Activated CD8-positive, alpha-beta memory T cell treated with anti-CD3 and anti-CD28 coated beads for 24 hours (primary cell): Measurements from ENCODE around the gene RPS3A.
"Not testable (repeated sequence)": the region's sequence is repeated elsewhere in the genome, so short reads cannot be mapped to it uniquely, and the experiment has no call there.

Experiments used
- DNase-seq: peaks from one replicate; pipeline ENCODE4 v3.0.0-alpha.2; 2020

RPS3A gene

DNA sequence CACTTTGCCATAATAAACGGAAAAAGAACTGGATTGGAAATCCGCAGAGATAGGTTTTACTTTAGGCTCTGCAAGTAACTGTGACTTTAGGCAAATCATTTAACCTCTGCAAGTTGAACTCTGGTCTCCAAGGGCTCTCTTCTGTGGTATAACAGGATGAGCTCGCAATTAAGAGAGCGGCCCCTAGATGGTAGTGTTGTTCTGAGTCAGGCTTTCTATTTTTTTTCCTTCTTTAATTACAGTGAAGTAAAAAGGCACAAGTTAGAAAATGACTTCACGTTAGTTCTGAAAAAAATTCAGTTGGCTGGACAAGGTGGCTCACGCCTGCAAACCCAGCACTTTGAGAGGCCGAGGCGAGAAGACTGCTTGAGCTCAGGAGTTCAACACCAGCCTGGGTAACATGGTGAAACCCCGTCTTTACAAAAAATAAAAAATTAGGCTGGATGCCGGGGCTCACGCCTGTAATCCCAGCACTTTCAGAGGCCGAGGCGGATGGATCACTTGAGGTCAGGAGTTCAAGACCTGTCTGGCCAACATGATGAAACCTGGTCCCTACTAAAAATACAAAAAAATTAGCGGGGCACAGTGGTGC, 18.0 kb downstream of the RPS3A start:
- DNase-seq = no peak

DNA sequence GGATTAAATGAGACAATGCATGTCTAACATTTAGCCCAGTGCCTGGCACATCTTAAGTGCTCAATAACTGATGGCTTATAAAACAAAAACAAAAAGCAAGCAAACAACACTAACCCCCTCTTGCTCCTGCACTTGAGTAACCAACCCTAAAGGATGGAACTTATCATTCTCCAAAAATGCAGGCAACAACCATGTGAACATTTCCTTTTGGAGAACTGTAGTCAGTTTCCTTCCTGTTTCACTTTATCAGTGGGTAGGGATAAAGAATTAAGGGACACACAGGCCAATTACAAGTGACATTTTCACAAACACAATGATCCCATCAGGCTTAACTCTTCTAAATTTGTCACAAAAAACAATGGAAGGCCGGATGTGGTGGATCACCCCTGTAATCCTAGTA, 30.4 kb downstream of the RPS3A start:
- no peak for DNase-seq

DNA sequence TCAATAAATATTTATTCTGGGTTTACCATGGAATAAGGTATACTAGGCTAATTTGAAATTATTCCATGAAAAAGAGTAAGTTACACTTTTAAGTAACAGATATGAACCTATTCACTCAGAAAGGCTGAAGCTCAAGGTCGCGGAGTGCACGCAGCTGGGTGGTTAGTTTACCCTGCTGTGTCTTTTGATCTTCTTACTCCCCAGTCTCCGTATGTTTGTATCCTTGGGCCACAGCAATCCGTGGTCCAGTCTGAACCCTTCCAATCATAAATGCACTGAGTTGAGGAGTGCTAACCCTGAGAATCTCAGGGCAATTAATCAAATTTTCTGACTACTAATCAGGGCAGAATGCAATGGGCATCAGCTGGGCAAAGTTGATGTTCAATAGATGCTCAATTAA, 33.9 kb downstream of the RPS3A start:
- DNase-seq = no peak

DNA sequence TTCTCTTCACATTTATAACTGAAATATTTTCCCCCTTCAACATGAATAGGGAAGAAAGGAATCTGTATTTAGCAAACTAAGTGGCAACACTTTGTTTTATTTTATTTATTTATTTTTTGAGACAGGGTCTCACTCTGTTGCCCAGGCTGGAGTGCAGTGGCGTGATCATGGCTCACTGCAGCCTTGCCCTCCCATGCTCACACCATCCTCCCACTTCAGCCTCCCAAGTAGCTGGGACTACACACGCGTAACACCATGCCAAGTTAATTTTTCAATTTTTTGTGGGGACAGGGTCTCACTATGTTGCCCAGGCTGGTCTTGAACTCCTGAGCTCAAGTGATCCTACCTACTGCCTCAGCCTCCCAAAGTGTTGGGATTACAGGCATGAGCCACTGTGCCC, 36.6 kb downstream of the RPS3A start:
- DNase-seq = not testable (repeated sequence)

DNA sequence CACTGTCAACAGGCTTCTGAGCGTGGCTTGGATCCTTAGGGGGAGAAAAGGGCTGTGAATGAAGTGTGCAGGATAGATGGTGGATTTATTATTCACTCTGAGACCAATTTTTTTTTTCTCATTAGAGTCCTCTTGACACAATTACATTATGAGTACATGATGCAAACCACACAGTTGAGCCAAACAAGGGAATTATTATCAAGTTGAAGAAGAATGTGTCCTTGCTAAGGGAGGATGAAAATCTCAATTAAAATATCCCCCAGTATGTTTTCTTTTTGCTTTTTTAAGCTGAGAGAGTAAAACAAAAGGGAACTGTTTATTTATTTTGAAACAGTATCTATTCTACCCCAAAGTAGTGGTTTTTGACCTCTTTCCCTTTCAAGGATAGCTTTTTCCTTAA, 40.4 kb downstream of the RPS3A start:
- no peak for DNase-seq

DNA sequence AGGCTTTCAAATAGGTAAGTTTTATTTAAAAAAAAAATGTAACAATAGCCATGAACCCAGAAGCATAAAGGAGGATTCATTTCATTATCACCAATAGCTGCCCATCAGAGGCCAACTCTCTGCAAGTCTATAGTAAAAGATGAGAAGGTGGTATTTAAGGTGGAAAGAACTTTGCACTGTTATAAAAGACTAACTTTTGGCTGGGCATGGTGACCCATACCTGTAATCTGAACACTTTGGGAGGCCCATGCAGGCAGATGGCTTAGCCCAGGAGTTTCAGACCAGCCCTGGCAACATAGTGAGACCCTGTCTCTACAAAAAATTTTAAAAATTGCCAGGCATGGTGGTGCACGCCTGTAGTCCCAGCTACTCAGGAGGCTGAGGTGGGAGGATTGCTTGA, 43.3 kb downstream of the RPS3A start:
- DNase-seq = no peak

DNA sequence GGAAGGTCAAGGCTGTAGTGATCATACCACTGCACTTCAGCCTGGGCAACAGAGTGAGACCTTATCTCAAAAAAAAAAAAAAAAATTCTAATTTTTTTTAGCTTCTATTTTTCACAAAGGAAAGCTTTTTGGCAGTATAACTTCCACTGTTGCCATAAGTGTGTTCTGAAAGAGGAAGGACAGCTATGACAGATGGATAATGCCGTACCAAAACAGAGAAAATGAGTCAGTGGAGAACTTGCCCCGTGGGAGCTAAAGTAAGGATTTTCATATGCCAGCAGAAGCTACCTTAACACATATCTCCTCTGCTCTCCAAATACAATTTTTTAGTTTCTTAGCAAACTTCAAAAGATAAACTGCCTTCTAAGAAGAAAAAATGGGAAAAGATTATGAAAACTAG, 43.7 kb downstream of the RPS3A start:
- no peak for DNase-seq

DNA sequence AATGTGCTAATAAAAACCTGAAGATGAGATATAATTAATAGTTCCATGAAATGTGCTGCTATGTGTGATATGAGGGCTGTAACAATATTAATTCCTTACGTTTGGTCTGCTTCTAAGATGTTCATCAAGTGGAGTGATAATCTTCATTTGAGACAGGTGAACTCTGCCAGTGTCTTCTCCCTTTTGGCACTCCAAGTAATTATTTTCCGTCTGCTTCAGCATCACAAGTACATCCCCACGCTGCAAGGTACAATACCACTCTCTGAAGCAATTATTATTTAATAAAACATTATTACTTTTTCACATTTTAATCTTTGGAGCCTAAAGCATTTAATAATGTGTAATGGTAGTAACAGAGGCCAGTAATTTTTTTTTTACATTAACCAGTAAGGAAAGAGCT, 44.4 kb downstream of the RPS3A start:
- no peak for DNase-seq

DNA sequence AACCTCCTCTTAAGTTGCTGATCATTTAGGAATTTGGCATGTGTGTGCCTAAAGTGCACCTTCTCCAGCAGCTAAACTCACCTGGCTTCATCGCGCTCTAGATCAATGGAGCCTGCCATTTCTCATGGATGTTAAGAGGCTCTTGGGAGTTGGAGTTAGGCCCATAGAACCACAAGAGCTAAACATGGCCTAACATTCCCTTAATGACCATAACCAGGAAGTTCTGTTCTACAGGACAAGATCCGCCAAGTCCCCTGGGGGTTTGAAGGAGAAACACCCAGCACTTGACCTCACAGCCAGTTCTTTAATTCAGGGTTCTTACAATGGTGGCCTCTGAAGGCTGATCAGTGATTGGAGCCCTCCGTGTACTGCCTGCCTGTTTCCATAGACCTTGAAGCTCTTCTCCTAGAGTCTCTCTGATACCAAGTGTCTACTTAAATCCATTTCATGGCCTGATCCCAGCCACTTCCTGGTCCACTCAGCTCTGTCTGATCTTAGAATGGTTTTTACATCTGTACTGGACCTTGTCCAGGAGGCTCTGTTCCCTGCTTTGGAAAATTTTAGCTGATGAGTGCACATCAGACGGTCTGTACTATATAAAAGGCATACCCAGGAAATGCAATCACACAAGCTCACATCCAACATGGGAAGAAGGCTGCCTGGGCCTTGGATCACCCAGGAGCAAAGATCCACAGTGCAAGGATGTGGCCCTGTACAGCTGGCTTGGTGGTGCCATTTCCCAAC, 45.1 kb downstream of the RPS3A start:
- DNase-seq = no peak

DNA sequence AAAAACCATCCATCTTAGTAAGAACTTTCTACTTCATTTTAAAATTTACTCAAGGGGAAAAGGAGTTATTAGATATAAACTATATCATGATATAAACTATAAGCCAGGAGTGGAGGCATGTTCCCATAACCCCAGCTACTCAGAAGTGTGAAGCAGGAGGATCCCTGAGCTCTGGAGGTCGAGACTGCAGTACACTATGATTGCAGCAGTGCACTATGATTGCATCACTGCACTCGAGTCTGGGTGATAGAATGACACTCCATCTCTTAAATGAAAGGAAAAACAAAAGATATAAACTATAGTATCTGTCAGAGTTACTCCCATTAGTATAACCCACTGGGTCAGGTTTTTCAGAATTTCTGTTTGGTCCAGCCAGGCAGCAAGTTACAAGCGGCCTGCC, 47.6 kb downstream of the RPS3A start:
- no peak for DNase-seq

DNA sequence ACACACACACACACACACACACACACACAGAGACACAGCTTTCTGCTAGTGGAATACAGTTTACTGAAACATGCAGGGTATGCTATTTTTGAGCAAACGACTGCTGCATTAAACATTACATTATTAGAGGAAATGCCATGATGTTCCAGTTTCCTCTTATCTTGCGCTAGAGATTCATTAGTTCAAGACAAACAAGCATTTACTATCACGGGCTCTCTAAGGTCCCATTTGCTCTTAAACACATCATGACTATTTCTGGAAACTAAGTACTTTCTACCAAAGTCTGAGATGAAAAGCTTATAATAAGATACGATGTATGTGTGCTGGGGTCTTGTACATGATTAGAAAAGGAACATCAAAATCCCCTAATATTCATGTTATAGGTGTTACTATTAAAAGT, 48.8 kb downstream of the RPS3A start:
- DNase-seq = no peak

DNA sequence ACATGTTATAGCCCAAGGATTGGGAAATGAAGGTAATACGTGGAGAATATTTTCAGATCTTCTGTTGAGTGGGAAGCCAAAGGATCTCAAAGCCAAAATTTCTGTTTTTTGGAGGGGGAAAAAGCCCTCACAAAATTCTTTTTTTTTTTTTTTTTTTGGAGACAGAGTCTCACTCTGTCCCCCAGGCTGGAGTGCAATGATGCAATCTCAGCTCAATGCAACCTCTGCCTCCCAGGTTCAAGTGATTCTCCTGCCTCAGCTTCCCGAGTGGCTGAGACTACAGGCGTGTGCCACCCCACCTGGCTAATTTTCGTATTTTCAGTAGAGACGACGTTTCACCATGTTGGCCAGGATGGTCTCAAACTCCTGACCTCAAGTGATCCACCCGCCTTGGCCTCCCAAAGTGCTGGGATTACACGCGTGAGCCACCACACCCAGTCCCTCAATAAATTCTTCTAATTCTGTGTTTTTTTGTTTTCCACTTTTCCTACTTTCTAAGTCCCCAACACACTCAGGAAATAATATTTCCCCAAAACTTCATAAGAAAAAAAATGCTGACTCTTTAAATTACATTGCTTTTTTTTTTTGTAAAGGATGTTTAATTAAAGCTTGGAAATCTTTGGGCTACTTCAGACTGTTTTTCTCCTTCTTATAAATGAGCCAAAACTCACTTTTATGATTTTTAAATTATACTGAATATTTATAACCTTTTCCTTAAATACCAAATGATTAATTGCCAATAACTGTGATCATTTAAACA, 51.6 kb downstream of the RPS3A start:
- no peak for DNase-seq

DNA sequence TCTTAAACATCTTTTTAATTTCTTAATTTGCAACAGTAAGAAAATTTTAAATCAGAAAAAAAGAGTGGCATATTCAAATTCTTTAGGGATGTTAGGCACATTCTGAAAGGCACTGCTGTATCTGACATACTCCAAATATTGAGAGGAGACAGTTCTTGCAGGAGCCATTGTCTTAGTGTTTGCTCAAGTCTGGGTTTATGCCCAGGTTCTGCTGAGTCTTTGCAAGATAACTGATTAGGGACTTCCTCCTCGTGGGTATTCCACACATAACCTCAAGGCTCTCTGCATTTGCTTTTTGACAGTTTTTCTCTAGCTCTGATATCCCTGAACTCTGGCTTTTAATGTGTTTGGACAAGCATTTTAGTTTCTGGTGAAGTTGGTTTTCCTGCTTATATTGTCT, 52.6 kb downstream of the RPS3A start:
- DNase-seq = no peak

DNA sequence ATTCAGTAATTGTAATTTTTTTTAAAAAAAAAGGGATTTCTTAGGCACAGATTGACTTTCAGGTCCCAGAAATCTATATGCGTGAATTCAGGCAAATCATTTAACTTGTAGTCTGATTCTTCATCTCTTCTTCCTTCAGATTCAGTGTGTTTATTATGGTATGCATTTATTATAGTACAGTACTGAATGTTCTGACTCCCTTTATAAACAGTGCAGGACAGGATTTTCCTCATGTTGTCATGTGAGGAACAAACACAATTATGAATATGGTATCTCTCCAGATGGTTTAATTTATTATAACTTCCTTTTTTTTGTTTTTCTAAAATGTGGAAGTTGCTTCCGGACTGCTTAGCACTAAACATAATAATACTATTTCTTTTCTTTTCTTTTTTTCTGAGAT, 54.2 kb downstream of the RPS3A start:
- DNase-seq = no peak
